HG02852 (cell line): ENCODE data around the gene DOCK1.

Source experiments
- ATAC-seq: cut with Tn5 transposase; IDR thresholded peaks from one replicate; pipeline ENCODE4 v1.9.1; 2021; ENCODE audit warnings: mild to moderate bottlenecking, moderate library complexity; ENCODE audit not compliant: unreplicated experiment

The DOCK1 gene

GRCh38 chr10:127372361-127372760, 467.1 kb downstream of the DOCK1 start:
- ATAC-seq = no peak

- ATAC-seq = no peak
These were observed 468.9 kb downstream of the DOCK1 start for GRCh38 chr10:127374074-127374680.

GRCh38 chr10:127374901-127375300, 469.7 kb downstream of the DOCK1 start:
- no peak for ATAC-seq

GRCh38 chr10:127375461-127375860, 470.2 kb downstream of the DOCK1 start:
- no peak for ATAC-seq

DNA sequence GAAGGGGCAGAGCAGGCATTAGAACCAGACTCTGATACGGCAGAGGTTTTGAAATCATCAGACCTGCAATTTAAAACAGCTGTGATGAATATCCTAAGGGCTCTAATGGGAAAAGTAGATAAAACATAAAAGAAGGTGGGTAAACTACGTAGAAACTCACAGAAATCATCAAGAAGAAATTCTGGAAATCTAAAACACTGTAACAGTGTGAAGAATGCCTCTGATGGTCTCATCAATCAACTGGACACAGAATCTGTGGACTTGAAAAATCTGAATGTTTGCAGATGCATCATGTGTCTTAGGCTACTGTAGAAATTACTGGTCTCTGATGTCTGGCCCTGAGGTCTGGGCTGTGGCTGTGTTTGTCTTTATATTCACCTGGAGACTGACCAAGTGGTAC, 470.8 kb downstream of the DOCK1 start:
- no peak for ATAC-seq

DNA sequence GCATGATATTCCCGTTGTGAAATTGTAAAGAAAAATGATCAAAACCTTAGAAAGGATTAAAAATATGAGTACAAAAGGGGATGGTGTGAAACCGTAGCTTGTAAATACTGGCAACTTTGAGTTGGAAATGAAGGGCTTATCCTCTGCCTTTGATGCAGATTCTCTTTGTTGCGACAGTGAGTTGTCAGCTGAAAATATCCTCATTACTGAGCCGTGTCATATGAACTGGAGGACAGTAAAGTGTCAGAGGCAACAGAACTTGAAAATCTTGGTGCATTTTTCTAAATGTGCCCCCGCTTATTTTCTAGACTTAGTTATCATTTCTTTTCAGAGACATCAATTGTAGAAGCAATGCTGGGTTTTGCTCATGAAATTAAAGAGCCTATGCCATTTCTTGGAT, 473.4 kb downstream of the DOCK1 start:
- no peak for ATAC-seq

- no peak for ATAC-seq
These were observed 479.3 kb downstream of the DOCK1 start for GRCh38 chr10:127384532-127384931.

GRCh38 chr10:127385066-127385465, 479.8 kb downstream of the DOCK1 start:
- no peak for ATAC-seq

DNA sequence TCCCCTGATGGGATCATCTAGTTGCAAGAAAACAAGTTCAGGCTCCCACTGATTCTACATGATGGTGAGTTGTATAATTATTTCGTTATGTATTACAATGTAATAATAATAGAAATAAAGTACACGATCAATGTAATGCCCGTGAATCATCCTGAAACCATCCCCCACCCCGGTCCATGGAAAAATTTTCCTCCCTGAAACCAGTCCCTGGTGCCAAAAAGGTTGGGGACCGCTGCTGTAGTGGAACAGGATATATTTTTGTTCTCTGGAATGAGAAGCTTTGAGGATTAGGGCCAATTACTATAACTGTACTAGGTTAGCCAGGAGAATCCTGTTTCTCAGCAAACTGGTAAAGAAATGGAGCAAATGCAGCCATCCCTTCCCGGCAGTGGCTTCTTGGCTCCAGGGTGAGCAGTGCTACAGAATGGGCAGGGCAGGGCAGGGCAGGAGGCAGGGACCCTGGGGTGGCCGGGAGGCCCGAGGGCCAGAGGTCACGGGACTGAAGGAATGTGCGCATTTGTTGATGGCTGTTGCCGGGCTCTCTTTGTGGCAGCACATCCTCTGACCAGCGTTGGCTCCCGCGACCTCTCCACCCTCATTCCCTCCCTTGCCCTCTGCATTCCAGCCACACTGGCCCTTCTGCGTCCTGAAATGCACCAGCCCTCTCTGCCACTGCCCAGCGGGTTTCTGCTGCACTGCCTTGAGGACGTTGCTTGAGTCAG, 481.5 kb downstream of the DOCK1 start:
- ATAC-seq = no peak

GRCh38 chr10:127391875-127392274, 486.6 kb downstream of the DOCK1 start:
- no peak for ATAC-seq

- no peak for ATAC-seq
These were observed 487.4 kb downstream of the DOCK1 start for GRCh38 chr10:127392351-127393235.

DNA sequence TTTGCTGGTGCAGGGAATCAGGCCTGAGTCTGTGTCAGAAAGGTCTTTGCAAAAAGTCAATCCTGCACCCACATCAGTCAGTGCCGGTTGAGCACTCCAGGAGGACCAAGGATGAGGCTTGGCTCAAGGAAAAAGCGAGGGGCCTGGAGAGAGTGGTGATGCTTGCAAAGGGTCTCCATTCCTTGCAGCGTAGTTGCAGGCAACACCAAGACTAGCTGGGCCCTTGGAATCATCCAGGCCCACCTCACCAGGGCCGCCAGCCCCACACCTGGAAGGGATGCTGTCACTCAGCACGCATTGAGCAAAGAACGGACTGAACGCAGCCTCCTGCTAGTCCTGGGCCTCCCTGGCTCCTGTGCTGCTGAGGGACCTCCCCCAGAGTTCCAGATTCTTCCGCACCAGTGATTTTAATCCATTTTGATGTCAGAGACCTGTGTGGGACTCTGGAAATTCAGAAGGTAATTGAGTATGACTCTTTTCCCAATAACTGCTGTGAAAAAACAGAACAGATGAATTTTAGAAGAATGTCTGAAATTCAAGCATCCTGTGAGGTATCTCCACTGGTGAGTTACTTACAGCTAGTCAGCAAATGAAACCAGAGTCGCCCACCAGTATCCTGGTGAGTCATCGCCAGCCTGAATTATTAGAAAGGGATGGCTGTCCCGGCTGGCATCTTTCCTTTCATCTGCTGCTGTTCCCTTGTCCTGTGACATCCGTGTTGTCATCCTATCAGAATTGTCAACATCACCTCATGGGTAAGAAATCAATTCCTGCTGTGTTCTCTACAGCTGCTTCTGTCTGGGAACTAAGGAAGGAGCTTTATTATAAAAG, 493.1 kb downstream of the DOCK1 start:
- ATAC-seq = no peak

DNA sequence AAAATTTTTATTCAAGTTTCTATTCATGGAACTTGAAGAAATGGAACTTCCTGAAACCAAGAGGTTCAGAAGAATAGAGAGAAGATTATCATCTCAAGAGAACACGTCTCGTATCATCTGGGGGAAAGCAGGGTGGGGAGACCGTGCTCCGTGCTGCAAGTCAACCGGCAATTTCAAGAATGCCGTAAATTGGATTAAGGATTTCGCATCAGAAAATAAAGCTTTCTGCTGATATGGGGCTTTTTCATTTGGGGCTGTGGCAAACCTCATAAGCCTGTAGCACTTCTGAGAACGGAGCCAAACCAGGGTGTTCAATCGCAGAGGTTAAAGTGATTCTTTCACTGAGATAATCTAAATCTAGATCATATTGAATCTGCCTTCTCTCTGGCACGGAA, 493.7 kb downstream of the DOCK1 start:
- ATAC-seq = no peak

DNA sequence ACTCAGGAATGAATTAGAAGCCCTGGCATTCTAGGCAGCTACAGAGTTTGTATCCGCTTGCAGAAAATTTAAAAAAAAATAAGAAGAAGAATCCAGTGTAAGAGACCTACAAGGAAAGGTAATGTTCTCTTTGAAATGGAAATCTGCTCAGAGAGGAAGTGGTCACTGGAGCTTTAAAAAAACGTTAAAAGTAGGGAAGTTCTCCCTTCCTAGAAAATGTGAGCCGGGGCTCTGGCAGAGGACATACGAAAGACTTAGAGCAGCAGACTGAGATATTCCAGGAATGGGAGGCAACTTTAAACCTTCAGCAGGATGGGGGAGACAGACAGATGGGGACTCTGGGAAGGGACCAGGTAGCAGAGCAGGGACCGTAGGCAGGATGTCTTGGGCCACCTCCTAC, 494.4 kb downstream of the DOCK1 start:
- no peak for ATAC-seq

DNA sequence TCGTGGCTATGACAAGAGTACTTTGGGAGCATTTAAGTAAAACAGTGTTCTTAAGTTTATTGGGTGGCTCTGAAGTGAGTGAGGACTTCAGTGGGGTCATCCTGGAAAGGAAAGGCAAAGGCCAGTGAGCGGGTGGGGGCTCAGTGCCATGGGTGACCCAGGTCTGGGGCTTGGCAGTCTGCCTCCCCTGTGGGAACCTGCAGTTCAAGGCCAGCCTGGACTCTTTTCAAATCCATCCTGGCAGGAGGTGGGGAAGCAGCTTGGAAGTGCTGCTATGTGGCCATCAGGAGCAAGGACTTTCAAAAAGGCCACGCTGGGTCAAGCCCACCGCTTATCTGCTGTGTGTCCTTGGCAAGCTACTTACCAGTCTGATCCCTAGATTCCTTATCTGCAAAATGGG, 495.0 kb downstream of the DOCK1 start:
- ATAC-seq = no peak

DNA sequence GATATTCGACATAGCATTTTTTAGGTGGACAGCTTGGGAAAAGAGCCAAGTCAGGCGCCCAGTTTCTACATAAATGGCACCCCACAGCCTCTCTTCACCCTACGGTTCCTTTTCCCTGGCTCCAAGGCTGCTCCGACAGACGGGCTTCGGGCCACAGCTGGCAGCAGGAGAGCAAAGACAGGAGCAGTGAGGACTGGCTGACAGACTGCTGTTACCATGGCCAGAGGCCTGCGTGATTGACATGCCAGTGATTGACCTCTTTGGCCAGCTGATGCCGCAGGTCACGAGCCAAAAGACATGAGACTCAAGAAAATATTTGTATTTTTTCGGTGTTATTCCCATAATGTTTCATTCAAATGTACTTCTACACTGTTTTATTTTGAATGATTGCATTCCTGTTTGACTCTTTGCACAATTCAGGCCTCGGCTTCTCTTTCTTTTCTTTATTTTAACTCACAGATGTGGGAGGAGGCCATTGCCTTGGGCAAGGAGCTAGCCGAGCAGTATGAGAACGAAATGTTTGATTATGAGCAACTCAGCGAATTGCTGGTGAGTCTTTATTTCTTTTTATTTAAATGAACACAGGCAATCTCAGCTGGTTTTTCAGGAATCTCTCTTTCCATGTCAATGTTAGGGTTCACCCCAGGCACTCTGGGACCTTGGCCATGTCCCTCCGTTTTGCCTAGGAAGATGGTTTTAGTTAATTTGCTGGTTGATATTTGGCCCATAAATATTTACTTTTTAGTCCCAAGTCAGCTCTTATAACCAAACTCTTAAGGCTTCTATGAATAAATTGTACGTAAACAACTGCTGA, 497.6 kb downstream of the DOCK1 start:
- no peak for ATAC-seq

GRCh38 chr10:127405221-127405620, 500.0 kb downstream of the DOCK1 start:
- no peak for ATAC-seq

- no peak for ATAC-seq
These were observed 500.9 kb downstream of the DOCK1 start for GRCh38 chr10:127406018-127406550.

DNA sequence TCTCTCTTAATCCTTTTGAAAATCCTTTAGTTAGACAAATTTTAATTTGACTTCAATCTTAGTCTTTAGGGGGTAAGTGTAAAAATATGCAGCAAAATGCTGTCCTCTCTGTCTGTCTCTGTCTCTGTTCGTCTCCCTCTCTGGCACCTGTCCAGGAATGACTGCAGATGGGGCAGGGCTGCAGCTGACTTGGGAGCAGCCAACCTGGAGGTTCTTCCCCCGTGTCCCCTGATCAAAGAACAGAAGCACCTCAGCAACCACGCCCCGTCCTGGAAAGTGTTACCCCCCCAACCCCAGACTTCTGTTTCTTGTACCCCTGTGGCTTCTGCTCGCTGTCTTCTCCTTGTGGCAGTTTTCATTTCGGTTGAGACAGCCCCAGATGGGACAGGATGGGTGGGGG, 502.3 kb downstream of the DOCK1 start:
- no peak for ATAC-seq
